Smooth muscle cell (in vitro differentiated cells): ENCODE results near the gene KCNQ1. TPM values are rescaled to one million over a fixed set of nuclear protein-coding genes. Genes with fewer than 3 reads are reported as not detected.

Experiments
- DNase-seq: peaks from one replicate; lab custom pipeline; 2025; ENCODE audit not compliant: unreplicated experiment; lab: John Stamatoyannopoulos, UW
- H2AFZ ChIP-seq: fragments of 200-600 bp; sonication (generic); 2 replicates; pipeline ENCODE4 v1.6.0; 2016; ENCODE audit warnings: antibody characterized with exemption, low read depth, mild to moderate bottlenecking
- H3F3A ChIP-seq: fragments of 200-600 bp; sonication (generic); 2 replicates; pipeline ENCODE4 v1.6.0; 2017; ENCODE audit warnings: antibody characterized with exemption, low read depth
- H3K27ac ChIP-seq: fragments of 200-600 bp; sonication (generic); 2 replicates; pipeline ENCODE4 v1.5.1; 2016; ENCODE audit warnings: low read depth, mild to moderate bottlenecking
- H3K27me3 ChIP-seq: fragments of 200-600 bp; sonication (generic); 2 replicates; pipeline ENCODE4 v1.6.1; 2016; ENCODE audit warnings: low read depth, mild to moderate bottlenecking
- H3K36me3 ChIP-seq: fragments of 200-600 bp; sonication (generic); 2 replicates; pipeline ENCODE4 v1.5.1; 2016; ENCODE audit warnings: low read depth
- H3K4me1 ChIP-seq: fragments of 200-600 bp; sonication (generic); 2 replicates; pipeline ENCODE4 v1.5.1; 2016; ENCODE audit warnings: low read depth
- H3K4me2 ChIP-seq: fragments of 200-600 bp; sonication (generic); 2 replicates; pipeline ENCODE4 v1.6.0; 2016; ENCODE audit warnings: mild to moderate bottlenecking
- H3K4me3 ChIP-seq: fragments of 200-600 bp; sonication (generic); 2 replicates; pipeline ENCODE4 v1.5.1; 2016; ENCODE audit warnings: mild to moderate bottlenecking
- H3K79me2 ChIP-seq: fragments of 200-600 bp; sonication (generic); 2 replicates; pipeline ENCODE4 v1.6.0; 2016; ENCODE audit warnings: low read depth, mild to moderate bottlenecking
- H3K9ac ChIP-seq: fragments of 200-600 bp; sonication (generic); 2 replicates; pipeline ENCODE4 v1.6.0; 2016; ENCODE audit warnings: low read depth
- H3K9me3 ChIP-seq: fragments of 200-600 bp; sonication (generic); replicated peaks from 2 replicates; pipeline ENCODE4 v1.5.1; 2016; ENCODE audit warnings: low read depth
- H4K20me1 ChIP-seq: fragments of 200-600 bp; sonication (generic); 2 replicates; pipeline ENCODE4 v1.6.0; 2016; ENCODE audit warnings: low read depth
- WGBS: methylation state at CpG from one replicate; pipeline ENCODE4 v1.1.7; 2016; ENCODE audit warnings: low lambda C conversion rate; 5-methylcytosine and 5-hydroxymethylcytosine counted together
- polyA plus RNA-seq: library from polyadenylated mRNA; unstranded; fragments of >200 nt; fragmentation: Nextera tagmentation; extraction: Ambion mirVana; gene quantifications from 2 replicates; pipeline ENCODE4 v1.2.1, GENCODE V29; 2016
- total RNA-seq: library from RNA; depleted of rRNA; stranded (reverse); fragments of >200 nt; gene quantifications from 2 replicates; pipeline ENCODE4 v1.2.3, GENCODE V29; 2014
- TF ChIP-seq, protein P1 (sequence below): fragments of 200-600 bp; sonication (generic); IDR thresholded peaks from 2 replicates; pipeline ENCODE4 v1.5.1; 2017; ENCODE audit warnings: borderline replicate concordance, mild to moderate bottlenecking, antibody characterized with exemption; ENCODE audit not compliant: insufficient read depth, poor library complexity, severe bottlenecking

Gene KCNQ1
- total and polyA plus RNA-seq, 2 experiments from 2014 or later = 1.3 to 2.3 TPM

DNA sequence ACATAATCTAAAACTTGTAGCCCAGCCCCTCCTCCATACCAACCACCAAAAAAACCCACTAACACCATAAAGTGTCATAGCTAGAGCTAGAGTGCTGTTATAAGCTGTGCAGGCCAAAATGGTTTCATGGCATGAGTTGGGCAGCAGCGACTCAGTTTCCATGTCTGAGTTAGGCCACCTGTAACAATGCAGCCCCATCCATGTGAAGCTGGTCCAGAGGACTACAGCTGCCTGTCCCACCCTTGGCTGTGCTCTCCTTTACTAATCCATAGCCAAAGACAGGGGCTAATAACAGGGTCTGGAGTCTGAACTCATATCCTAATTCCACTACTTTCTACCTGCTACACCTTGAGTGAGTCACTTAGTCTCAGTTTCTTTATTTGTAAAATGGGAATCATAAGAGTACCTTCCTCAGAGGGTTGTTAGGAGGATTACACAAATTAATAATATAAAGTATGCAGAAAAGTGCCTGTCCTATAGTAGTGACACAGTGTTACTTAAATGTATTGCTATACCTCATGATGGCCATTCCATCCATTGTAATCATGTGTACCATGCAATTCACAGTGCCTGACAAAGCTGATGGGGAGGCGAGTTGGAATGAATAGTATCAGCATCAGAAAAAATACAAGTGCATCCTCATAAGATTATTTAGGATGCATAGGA is 234.3 kb downstream of the KCNQ1 start:
- Histone ChIP-seq H3K79me2 (peaks cover 94% of the 10 kb centered on the region), H3K9ac (no peak overlapping the region), H3K9me3 (no peaks in the 10 kb centered on the region), H3F3A (peaks cover 6% of the 10 kb centered on the region), H3K4me2 (peak overlapping the region; percentile 7), H2AFZ (no peak overlapping the region), H3K27me3 (no peaks in the 10 kb centered on the region), H4K20me1 (peaks cover 100% of the 10 kb centered on the region), H3K27ac (no peak overlapping the region), H3K36me3 (no peaks in the 10 kb centered on the region), H3K4me3 (no peak overlapping the region), H3K4me1 (peaks cover 21% of the 10 kb centered on the region)
- DNase-seq = no peak
- WGBS = 94% methylated on average over 2 of the region's 2 CpGs
- TF ChIP-seq, protein P1, sequence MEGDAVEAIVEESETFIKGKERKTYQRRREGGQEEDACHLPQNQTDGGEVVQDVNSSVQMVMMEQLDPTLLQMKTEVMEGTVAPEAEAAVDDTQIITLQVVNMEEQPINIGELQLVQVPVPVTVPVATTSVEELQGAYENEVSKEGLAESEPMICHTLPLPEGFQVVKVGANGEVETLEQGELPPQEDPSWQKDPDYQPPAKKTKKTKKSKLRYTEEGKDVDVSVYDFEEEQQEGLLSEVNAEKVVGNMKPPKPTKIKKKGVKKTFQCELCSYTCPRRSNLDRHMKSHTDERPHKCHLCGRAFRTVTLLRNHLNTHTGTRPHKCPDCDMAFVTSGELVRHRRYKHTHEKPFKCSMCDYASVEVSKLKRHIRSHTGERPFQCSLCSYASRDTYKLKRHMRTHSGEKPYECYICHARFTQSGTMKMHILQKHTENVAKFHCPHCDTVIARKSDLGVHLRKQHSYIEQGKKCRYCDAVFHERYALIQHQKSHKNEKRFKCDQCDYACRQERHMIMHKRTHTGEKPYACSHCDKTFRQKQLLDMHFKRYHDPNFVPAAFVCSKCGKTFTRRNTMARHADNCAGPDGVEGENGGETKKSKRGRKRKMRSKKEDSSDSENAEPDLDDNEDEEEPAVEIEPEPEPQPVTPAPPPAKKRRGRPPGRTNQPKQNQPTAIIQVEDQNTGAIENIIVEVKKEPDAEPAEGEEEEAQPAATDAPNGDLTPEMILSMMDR = no peak

DNA sequence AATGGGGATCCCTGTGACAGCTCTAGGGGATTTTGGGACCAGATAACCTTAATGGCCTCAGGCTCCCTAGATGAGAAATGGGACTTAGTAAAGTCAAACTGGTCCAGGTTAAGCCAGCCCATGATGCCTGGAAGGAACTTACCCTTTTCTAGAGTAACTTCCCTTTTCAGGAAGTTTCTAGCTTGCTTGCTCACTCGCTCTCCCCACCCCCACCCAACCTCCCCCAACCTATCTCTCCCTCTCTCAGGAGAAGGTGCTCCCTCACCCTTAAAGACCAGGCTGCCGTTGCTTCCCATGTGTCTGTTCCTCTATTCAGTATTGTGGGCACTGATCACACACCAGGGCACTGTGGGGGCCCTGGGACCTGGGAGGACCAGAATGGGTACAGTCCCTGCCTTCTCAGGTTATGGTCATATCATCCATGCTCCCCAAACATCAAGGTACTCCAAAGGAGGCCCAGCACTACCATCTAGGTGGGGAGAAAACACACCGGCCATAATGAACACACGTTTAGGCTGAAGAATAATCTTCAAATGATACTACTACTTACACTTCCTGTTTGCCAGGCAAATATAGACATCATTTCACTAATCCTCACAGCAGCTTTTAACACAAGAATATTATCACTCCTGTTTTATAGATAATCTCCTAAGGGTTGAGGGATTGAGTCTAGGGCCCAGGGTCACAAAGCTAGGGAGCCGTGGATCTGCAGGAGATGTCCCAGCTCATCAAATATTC is 236.8 kb downstream of the KCNQ1 start:
- H3K27me3 ChIP-seq = no peaks in the 10 kb centered on the region
- H3K27ac ChIP-seq = peak overlapping the region; percentile 64
- H4K20me1 ChIP-seq = peaks cover 100% of the 10 kb centered on the region
- H3K4me2 ChIP-seq = peak overlapping the region; percentile 28
- DNase-seq = no peak
- H3K79me2 ChIP-seq = peaks cover 96% of the 10 kb centered on the region
- H2AFZ ChIP-seq = no peak overlapping the region
- H3K9me3 ChIP-seq = no peaks in the 10 kb centered on the region
- no peak overlapping the region for H3K9ac ChIP-seq
- H3F3A ChIP-seq = peaks cover 6% of the 10 kb centered on the region
- no peaks in the 10 kb centered on the region for H3K36me3 ChIP-seq
- TF ChIP-seq, protein P1 = no peak
- no peak overlapping the region for H3K4me3 ChIP-seq
- peaks cover 7% of the 10 kb centered on the region for H3K4me1 ChIP-seq
- WGBS = 65% methylated on average over 5 of the region's 5 CpGs

DNA sequence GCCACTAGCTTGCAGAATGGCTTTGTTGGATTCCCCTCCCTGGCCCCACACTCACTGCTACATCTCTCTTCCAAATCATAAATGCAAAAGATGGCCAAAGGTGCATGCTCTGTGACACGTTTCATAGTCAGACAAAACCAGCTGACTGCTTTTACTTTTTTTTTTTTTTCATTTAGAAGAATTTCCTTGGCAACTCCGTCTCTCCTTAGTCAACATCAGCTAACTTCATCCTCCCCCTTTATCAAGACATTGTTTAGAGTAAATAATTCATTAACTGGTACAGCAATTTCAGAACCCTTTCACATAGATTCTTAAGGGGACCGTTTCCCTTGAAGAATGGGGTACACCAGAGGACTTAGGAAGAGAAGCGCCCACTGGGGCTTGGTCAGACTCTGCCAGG is 239.0 kb downstream of the KCNQ1 start:
- 91% methylated on average over 4 of the region's 4 CpGs for WGBS

More for the DNA sequence above, 239.0 kb downstream of the KCNQ1 start:
- no peaks in the 10 kb centered on the region for H3K27me3 ChIP-seq
- H3K36me3 ChIP-seq = no peaks in the 10 kb centered on the region
- H3K27ac ChIP-seq = no peak overlapping the region
- no peak for DNase-seq
- no peak overlapping the region for H3K9ac ChIP-seq
- H3F3A ChIP-seq = peaks cover 6% of the 10 kb centered on the region
- H3K4me2 ChIP-seq = no peak overlapping the region
- H3K9me3 ChIP-seq = no peaks in the 10 kb centered on the region
- H2AFZ ChIP-seq = no peak overlapping the region
- H4K20me1 ChIP-seq = peaks cover 100% of the 10 kb centered on the region
- peaks cover 7% of the 10 kb centered on the region for H3K4me1 ChIP-seq
- TF ChIP-seq, protein P1 = no peak
- peaks cover 97% of the 10 kb centered on the region for H3K79me2 ChIP-seq
- H3K4me3 ChIP-seq = no peak overlapping the region
